Measurements from ENCODE around the gene RNF168. TPM values are rescaled to one million over a fixed set of nuclear protein-coding genes. Genes with fewer than 3 reads are reported as not detected.
"Not testable (repeated sequence)": the region's sequence is repeated elsewhere in the genome, so short reads cannot be mapped to it uniquely, and the experiment has no call there.

The RNF168 gene
- total RNA-seq, 1 experiment from 2014 or later = 18.9 TPM

GRCh38 chr3:196471551-196471950 is 32.0 kb downstream of the RNF168 start:
- Histone ChIP-seq H3K4me3 (ENCODE audit: low read depth, low read length) (no peak overlapping the region), H3K9me3 (no peaks in the 10 kb centered on the region), H3K36me3 (ENCODE audit: control insufficient read depth, insufficient read depth, low read length) (no peaks in the 10 kb centered on the region), H3K4me1 (no peaks in the 10 kb centered on the region), H3K27me3 (replicated peaks; ENCODE audit: control insufficient read depth, insufficient read depth, low read length) (no peaks in the 10 kb centered on the region)
- peaks cover 48% of the 10 kb centered on the region for H3K36me3 Mint-ChIP-seq (ENCODE audit: insufficient read depth, unreplicated experiment)
- no peak for DNase-seq
- H3K27me3 Mint-ChIP-seq (ENCODE audit: insufficient read depth, unreplicated experiment) = no peaks in the 10 kb centered on the region
- H3K4me1 Mint-ChIP-seq (ENCODE audit: low read depth, unreplicated experiment) = no peaks in the 10 kb centered on the region
- no TSS peak for BruUV-seq (replicated peaks)
- H3K27ac Mint-ChIP-seq (ENCODE audit: unreplicated experiment) = no peak overlapping the region
- ChIA-PET POLR2A (no interaction called here), CTCF (interaction anchor here (0.6 kb wide), 1 partner anchor 622 kb away, joined by 3 read pairs; no protein-coding TSS in a partner anchor)
- H3K9me3 Mint-ChIP-seq (ENCODE audit: unreplicated experiment) = no peaks in the 10 kb centered on the region
- no peak for TF ChIP-seq CTCF (IDR thresholded peaks at IDR 0.05; ENCODE audit: insufficient read depth in 1 of 2, low read depth in 1 of 2, low read length in 1 of 2, severe bottlenecking in 1 of 2, unreplicated experiment in 1 of 2)
- H3K4me3 Mint-ChIP-seq (ENCODE audit: unreplicated experiment) = no peak overlapping the region
- intact Hi-C loops (cut with micrococcal nuclease; ENCODE audit: unreplicated experiment) = no loop called here

GRCh38 chr3:196470182-196470581 is 33.4 kb downstream of the RNF168 start:
- H3K27me3 Mint-ChIP-seq (ENCODE audit: insufficient read depth, unreplicated experiment); DNase-seq; H3K27me3 ChIP-seq (replicated peaks; ENCODE audit: control insufficient read depth, insufficient read depth, low read length); H3K27ac Mint-ChIP-seq (ENCODE audit: unreplicated experiment); H3K9me3 ChIP-seq; BruUV-seq (replicated peaks); H3K4me1 ChIP-seq; H3K4me3 Mint-ChIP-seq (ENCODE audit: unreplicated experiment); POLR2A ChIA-PET; H3K4me3 ChIP-seq (ENCODE audit: low read depth, low read length); CTCF ChIA-PET; H3K9me3 Mint-ChIP-seq (ENCODE audit: unreplicated experiment); H3K4me1 Mint-ChIP-seq (ENCODE audit: low read depth, unreplicated experiment); H3K36me3 ChIP-seq (ENCODE audit: control insufficient read depth, insufficient read depth, low read length); intact Hi-C loops (cut with micrococcal nuclease; ENCODE audit: unreplicated experiment): not testable (repeated sequence)
- H3K36me3 Mint-ChIP-seq (ENCODE audit: insufficient read depth, unreplicated experiment) = peaks cover 47% of the 10 kb centered on the region

- POLR2A ChIA-PET = no interaction called here
- H3K36me3 ChIP-seq (ENCODE audit: control insufficient read depth, insufficient read depth, low read length) = no peaks in the 10 kb centered on the region
- CTCF ChIA-PET = no interaction called here
- no peak for TF ChIP-seq CTCF (IDR thresholded peaks at IDR 0.05; ENCODE audit: insufficient read depth in 1 of 2, low read depth in 1 of 2, low read length in 1 of 2, severe bottlenecking in 1 of 2, unreplicated experiment in 1 of 2)
- H3K27ac Mint-ChIP-seq (ENCODE audit: unreplicated experiment) = no peak overlapping the region
- no peaks in the 10 kb centered on the region for H3K4me1 ChIP-seq
- no peak overlapping the region for H3K4me3 Mint-ChIP-seq (ENCODE audit: unreplicated experiment)
- intact Hi-C loops (cut with micrococcal nuclease; ENCODE audit: unreplicated experiment) = no loop called here
- no peaks in the 10 kb centered on the region for H3K27me3 ChIP-seq (replicated peaks; ENCODE audit: control insufficient read depth, insufficient read depth, low read length)
- DNase-seq = no peak
- no peaks in the 10 kb centered on the region for H3K4me1 Mint-ChIP-seq (ENCODE audit: low read depth, unreplicated experiment)
- peaks cover 16% of the 10 kb centered on the region for H3K36me3 Mint-ChIP-seq (ENCODE audit: insufficient read depth, unreplicated experiment)
- H3K9me3 ChIP-seq = no peaks in the 10 kb centered on the region
- no peaks in the 10 kb centered on the region for H3K27me3 Mint-ChIP-seq (ENCODE audit: insufficient read depth, unreplicated experiment)
- H3K4me3 ChIP-seq (ENCODE audit: low read depth, low read length) = no peak overlapping the region
- peaks cover 10% of the 10 kb centered on the region for H3K9me3 Mint-ChIP-seq (ENCODE audit: unreplicated experiment)
- no TSS peak for BruUV-seq (replicated peaks)
Measured at GRCh38 chr3:196463804-196464203, 39.8 kb downstream of the RNF168 start.

GRCh38 chr3:196463478-196463756 is 40.2 kb downstream of the RNF168 start:
- intact Hi-C loops (cut with micrococcal nuclease; ENCODE audit: unreplicated experiment) = no loop called here
- no peak for DNase-seq
- Mint-ChIP-seq H3K27ac (ENCODE audit: unreplicated experiment) (no peak overlapping the region), H3K27me3 (ENCODE audit: insufficient read depth, unreplicated experiment) (no peaks in the 10 kb centered on the region), H3K4me3 (ENCODE audit: unreplicated experiment) (no peak overlapping the region), H3K36me3 (ENCODE audit: insufficient read depth, unreplicated experiment) (peaks cover 15% of the 10 kb centered on the region), H3K9me3 (ENCODE audit: unreplicated experiment) (peaks cover 10% of the 10 kb centered on the region), H3K4me1 (ENCODE audit: low read depth, unreplicated experiment) (no peaks in the 10 kb centered on the region)
- H3K4me1 ChIP-seq = no peaks in the 10 kb centered on the region
- no peaks in the 10 kb centered on the region for H3K36me3 ChIP-seq (ENCODE audit: control insufficient read depth, insufficient read depth, low read length)
- H3K4me3 ChIP-seq (ENCODE audit: low read depth, low read length) = no peak overlapping the region
- no peaks in the 10 kb centered on the region for H3K9me3 ChIP-seq
- no peaks in the 10 kb centered on the region for H3K27me3 ChIP-seq (replicated peaks; ENCODE audit: control insufficient read depth, insufficient read depth, low read length)
- ChIA-PET CTCF (no interaction called here), POLR2A (no interaction called here)
- no peak for TF ChIP-seq CTCF (IDR thresholded peaks at IDR 0.05; ENCODE audit: insufficient read depth in 1 of 2, low read depth in 1 of 2, low read length in 1 of 2, severe bottlenecking in 1 of 2, unreplicated experiment in 1 of 2)
- BruUV-seq (replicated peaks) = no TSS peak

- H3K4me3 Mint-ChIP-seq (ENCODE audit: unreplicated experiment) = not testable (repeated sequence)
Measured at GRCh38 chr3:196462680-196463477, 40.7 kb downstream of the RNF168 start.

More at GRCh38 chr3:196462680-196463477, 40.7 kb downstream of the RNF168 start:
- H3K36me3 ChIP-seq (ENCODE audit: control insufficient read depth, insufficient read depth, low read length); BruUV-seq (replicated peaks); DNase-seq; POLR2A ChIA-PET; H3K4me1 Mint-ChIP-seq (ENCODE audit: low read depth, unreplicated experiment); H3K4me1 ChIP-seq; H3K4me3 ChIP-seq (ENCODE audit: low read depth, low read length); H3K36me3 Mint-ChIP-seq (ENCODE audit: insufficient read depth, unreplicated experiment); H3K9me3 Mint-ChIP-seq (ENCODE audit: unreplicated experiment); CTCF ChIA-PET; H3K9me3 ChIP-seq; H3K27ac Mint-ChIP-seq (ENCODE audit: unreplicated experiment); H3K27me3 ChIP-seq (replicated peaks; ENCODE audit: control insufficient read depth, insufficient read depth, low read length); intact Hi-C loops (cut with micrococcal nuclease; ENCODE audit: unreplicated experiment); H3K27me3 Mint-ChIP-seq (ENCODE audit: insufficient read depth, unreplicated experiment): not testable (repeated sequence)
